H4 (cell line): Measurements from ENCODE around the gene KIF1C. TPM values are rescaled to one million over a fixed set of nuclear protein-coding genes. Genes with fewer than 3 reads are reported as not detected.

Experiments
- DNase-seq: peaks from one replicate; pipeline ENCODE4 v3.0.0-alpha.2; 2015; ENCODE audit warnings: low spot score
- total RNA-seq: library from RNA; depleted of rRNA; stranded (reverse); fragments of >200 nt; shearing (Covaris generic); gene quantifications from 2 replicates; pipeline ENCODE4 v1.2.3, GENCODE V29; 2014

The KIF1C gene
- total RNA-seq, 1 experiment from 2014 or later = 13.0 TPM

GRCh38 chr17:4969047-4969550 is 28.7 kb upstream of the KIF1C start:
- no peak for DNase-seq

- DNase-seq = no peak
These were observed 28.1 kb upstream of the KIF1C start for GRCh38 chr17:4969551-4970173.

GRCh38 chr17:4970273-4970672 is 27.5 kb upstream of the KIF1C start:
- no peak for DNase-seq

GRCh38 chr17:4971826-4972225 is 25.9 kb upstream of the KIF1C start:
- DNase-seq = no peak

- no peak for DNase-seq
These were observed 25.4 kb upstream of the KIF1C start for GRCh38 chr17:4972322-4972721.

GRCh38 chr17:4972752-4973151 is 25.0 kb upstream of the KIF1C start:
- DNase-seq = no peak

- DNase-seq = no peak
These were observed 24.3 kb upstream of the KIF1C start for GRCh38 chr17:4973256-4974114.

GRCh38 chr17:4974115-4974670 is 23.6 kb upstream of the KIF1C start:
- DNase-seq = no peak

- DNase-seq = no peak
These were observed 19.0 kb upstream of the KIF1C start for GRCh38 chr17:4978726-4979125.

GRCh38 chr17:4980644-4981216 is 17.0 kb upstream of the KIF1C start:
- DNase-seq = peak; percentile 25

GRCh38 chr17:4982305-4982704 is 15.4 kb upstream of the KIF1C start:
- DNase-seq = no peak

GRCh38 chr17:4986403-4986802 is 11.3 kb upstream of the KIF1C start:
- DNase-seq = no peak

GRCh38 chr17:4986951-4987766 is 10.6 kb upstream of the KIF1C start, which contains the start of gene CAMTA2:
CAMTA2 (minus strand) TSS chr17:4987675; CDS start chr17:4986222, 1,453 bp downstream.
- peak; percentile 34 for DNase-seq

- DNase-seq = no peak
These were observed 9.8 kb upstream of the KIF1C start for GRCh38 chr17:4987767-4988567.

GRCh38 chr17:4994081-4994595 is 3.6 kb upstream of the KIF1C start:
- DNase-seq = no peak

GRCh38 chr17:4998027-4998731 is 429 bp downstream of the KIF1C start:
- no peak for DNase-seq

GRCh38 chr17:4998732-4999429 is 1.1 kb downstream of the KIF1C start:
- no peak for DNase-seq

GRCh38 chr17:4999430-5000093 is 1.8 kb downstream of the KIF1C start:
- DNase-seq = no peak
